Mammary microvascular endothelial cell (primary cell): Measurements from ENCODE around the gene KLKB1. TPM values are rescaled to one million over a fixed set of nuclear protein-coding genes. Genes with fewer than 3 reads are reported as not detected.

Experiments used
- total RNA-seq: library from RNA; depleted of rRNA; stranded (reverse); fragments of >200 nt; gene quantifications from 2 replicates; pipeline ENCODE4 v1.2.3, GENCODE V29; 2015

KLKB1 gene
- total RNA-seq: not detected in 2 replicates

GRCh38 chr4:186227221-186227620, at the start of gene KLKB1:
KLKB1 (plus strand) TSS chr4:186227507; CDS start chr4:186228196, 689 bp downstream.

GRCh38 chr4:186191200-186192065, 35.9 kb upstream of the KLKB1 start, which contains the start of gene CYP4V2:
CYP4V2 (plus strand) TSS chr4:186191567; CDS start chr4:186191824, 257 bp downstream.

GRCh38 chr4:186265683-186266652, 38.7 kb downstream of the KLKB1 start, which contains the start of gene F11:
F11 (plus strand) TSS chr4:186266189; CDS start chr4:186267137, 948 bp downstream.

Other genes with a start within 250 kb of the KLKB1 start
- 8.1 and 9.6 TPM in 2 replicates for gene TLR3, start 158.4 kb upstream of the KLKB1 start, total RNA-seq
- gene FAM149A, start 122.8 kb upstream of the KLKB1 start, total RNA-seq: 0.47 and 1.1 TPM in 2 replicates
- 4.3 and 4.5 TPM in 2 replicates for gene CYP4V2, start 35.9 kb upstream of the KLKB1 start, total RNA-seq
- not detected in 2 replicates for gene F11, start 38.7 kb downstream of the KLKB1 start, total RNA-seq